PFSK-1 (cell line): Measurements from ENCODE around the gene TAF4B.

Source experiments
- FOXP2 ChIP-seq: optimal IDR thresholded peaks from 2 replicates; pipeline ENCODE3; 2011; ENCODE audit warnings: borderline replicate concordance, control low read depth, inconsistent platforms; ENCODE audit not compliant: insufficient read depth; ENCODE audit errors: extremely low read length, extremely low read depth
- POLR2AphosphoS5 ChIP-seq: IDR thresholded peaks from 2 replicates; pipeline ENCODE4 v1.6.1; 2012; ENCODE audit warnings: low read depth, mild to moderate bottlenecking, control low read depth, low read length, moderate library complexity
- SIN3A ChIP-seq: IDR thresholded peaks from 2 replicates; pipeline ENCODE4 v1.6.1; 2012; ENCODE audit warnings: mild to moderate bottlenecking, low read length, moderate library complexity, borderline replicate concordance; ENCODE audit not compliant: insufficient read depth
- TAF1 ChIP-seq: IDR thresholded peaks from 2 replicates; pipeline ENCODE4 v1.6.1; 2012; ENCODE audit warnings: low read length, control low read depth, borderline replicate concordance; ENCODE audit not compliant: insufficient read depth
- TF ChIP-seq, protein P1 (sequence below), 2 experiments: IDR thresholded peaks; 2 replicates each; pipeline versions ENCODE4 v1.6.1 to v1.8.0; 2011 to 2012; ENCODE audit warnings: low read depth in 2 of 2, low read length in 2 of 2, control low read depth in 1 of 2, inconsistent platforms in 1 of 2, mild to moderate bottlenecking in 1 of 2, moderate library complexity in 1 of 2; ENCODE audit not compliant: insufficient read depth in 1 of 2

TAF4B gene

DNA sequence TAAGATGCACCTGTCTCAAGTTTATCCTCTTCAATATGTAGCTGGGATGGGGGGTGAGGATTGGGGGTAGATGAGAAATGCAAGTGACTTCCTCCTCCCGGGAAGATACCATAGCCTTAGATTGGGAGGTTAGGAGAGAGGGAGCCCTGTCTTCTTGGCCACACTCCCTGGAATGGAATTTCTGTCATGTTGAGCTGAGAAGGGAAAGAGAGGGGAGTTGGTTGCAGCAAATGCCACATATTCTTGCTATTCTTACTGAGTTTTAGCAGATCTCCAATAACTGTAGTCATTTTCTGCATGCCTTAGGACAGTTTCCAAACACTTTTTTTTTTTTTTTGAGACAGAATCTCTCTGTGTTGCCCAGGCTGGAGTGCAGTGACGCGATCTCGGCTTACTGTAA, 35.9 kb downstream of the TAF4B start:
- TF ChIP-seq POLR2AphosphoS5 = no peak
- TF ChIP-seq, protein P1, sequence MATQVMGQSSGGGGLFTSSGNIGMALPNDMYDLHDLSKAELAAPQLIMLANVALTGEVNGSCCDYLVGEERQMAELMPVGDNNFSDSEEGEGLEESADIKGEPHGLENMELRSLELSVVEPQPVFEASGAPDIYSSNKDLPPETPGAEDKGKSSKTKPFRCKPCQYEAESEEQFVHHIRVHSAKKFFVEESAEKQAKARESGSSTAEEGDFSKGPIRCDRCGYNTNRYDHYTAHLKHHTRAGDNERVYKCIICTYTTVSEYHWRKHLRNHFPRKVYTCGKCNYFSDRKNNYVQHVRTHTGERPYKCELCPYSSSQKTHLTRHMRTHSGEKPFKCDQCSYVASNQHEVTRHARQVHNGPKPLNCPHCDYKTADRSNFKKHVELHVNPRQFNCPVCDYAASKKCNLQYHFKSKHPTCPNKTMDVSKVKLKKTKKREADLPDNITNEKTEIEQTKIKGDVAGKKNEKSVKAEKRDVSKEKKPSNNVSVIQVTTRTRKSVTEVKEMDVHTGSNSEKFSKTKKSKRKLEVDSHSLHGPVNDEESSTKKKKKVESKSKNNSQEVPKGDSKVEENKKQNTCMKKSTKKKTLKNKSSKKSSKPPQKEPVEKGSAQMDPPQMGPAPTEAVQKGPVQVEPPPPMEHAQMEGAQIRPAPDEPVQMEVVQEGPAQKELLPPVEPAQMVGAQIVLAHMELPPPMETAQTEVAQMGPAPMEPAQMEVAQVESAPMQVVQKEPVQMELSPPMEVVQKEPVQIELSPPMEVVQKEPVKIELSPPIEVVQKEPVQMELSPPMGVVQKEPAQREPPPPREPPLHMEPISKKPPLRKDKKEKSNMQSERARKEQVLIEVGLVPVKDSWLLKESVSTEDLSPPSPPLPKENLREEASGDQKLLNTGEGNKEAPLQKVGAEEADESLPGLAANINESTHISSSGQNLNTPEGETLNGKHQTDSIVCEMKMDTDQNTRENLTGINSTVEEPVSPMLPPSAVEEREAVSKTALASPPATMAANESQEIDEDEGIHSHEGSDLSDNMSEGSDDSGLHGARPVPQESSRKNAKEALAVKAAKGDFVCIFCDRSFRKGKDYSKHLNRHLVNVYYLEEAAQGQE (IDR thresholded peaks at IDR 0.05; ENCODE audit: insufficient read depth in 1 of 2, low read depth in 2 of 2, low read length in 2 of 2) = no peak
- no peak for TF ChIP-seq SIN3A
- no peak for TF ChIP-seq TAF1
- no peak for TF ChIP-seq FOXP2

GRCh38 chr18:26267357-26267930, 41.2 kb downstream of the TAF4B start:
- TF ChIP-seq FOXP2 (no peak), TAF1 (no peak), SIN3A (no peak), POLR2AphosphoS5 (no peak)

- TF ChIP-seq, protein P1 (IDR thresholded peaks at IDR 0.05; ENCODE audit: insufficient read depth in 1 of 2, low read depth in 2 of 2, low read length in 2 of 2) = no peak
These were observed 42.2 kb downstream of the TAF4B start for GRCh38 chr18:26268454-26268853.

- TF ChIP-seq TAF1 (no peak), SIN3A (no peak), POLR2AphosphoS5 (no peak), FOXP2 (no peak)
- TF ChIP-seq, protein P1 (IDR thresholded peaks at IDR 0.05; ENCODE audit: insufficient read depth in 1 of 2, low read depth in 2 of 2, low read length in 2 of 2) = no peak
These were observed 45.8 kb downstream of the TAF4B start for GRCh38 chr18:26271917-26272549.

GRCh38 chr18:26277374-26277773, 51.1 kb downstream of the TAF4B start:
- TF ChIP-seq FOXP2 = no peak
- TF ChIP-seq, protein P1 (IDR thresholded peaks at IDR 0.05; ENCODE audit: insufficient read depth in 1 of 2, low read depth in 2 of 2, low read length in 2 of 2) = no peak
- TF ChIP-seq TAF1 = no peak
- no peak for TF ChIP-seq POLR2AphosphoS5
- TF ChIP-seq SIN3A = no peak
